ENCODE data around the gene PDIA2. TPM values are rescaled to one million over a fixed set of nuclear protein-coding genes. Genes with fewer than 3 reads are reported as not detected.

The PDIA2 gene
- total RNA-seq, 4 donors from 2014 or later = 0.22 to 0.94 TPM; not detected in 2

DNA sequence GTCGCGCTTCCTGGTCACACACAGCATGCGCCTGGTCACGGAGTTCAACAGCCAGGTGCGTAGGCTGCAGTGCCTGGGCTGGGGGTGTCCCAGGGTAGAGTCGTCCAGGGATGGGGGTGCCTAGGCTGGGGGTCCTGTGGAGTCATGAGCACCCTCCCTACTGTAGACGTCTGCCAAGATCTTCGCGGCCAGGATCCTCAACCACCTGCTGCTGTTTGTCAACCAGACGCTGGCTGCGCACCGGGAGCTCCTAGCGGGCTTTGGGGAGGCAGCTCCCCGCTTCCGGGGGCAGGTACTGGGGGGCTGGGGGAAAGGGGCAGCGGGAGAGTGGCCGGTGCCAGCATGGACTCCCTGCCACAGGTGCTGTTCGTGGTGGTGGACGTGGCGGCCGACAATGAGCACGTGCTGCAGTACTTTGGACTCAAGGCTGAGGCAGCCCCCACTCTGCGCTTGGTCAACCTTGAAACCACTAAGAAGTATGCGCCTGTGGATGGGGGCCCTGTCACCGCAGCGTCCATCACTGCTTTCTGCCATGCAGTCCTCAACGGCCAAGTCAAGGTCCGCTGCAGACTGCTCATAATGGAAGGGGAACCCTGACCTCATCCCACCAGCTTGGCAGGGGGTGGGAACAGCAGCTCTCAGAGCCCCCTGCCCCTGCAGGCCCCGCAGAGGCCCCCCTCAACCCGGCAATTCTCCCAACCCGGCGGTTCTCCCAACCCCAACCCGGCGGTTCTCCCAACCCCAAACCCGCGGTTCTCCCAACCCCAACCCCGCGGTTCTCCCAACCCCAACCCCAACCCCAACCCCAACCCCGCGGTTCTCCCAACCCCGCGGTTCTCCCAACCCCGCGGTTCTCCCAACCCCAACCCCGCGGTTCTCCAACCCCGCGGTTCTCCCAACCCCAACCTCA is 2.4 kb downstream of the PDIA2 start:
- TF ChIP-seq, protein P1, sequence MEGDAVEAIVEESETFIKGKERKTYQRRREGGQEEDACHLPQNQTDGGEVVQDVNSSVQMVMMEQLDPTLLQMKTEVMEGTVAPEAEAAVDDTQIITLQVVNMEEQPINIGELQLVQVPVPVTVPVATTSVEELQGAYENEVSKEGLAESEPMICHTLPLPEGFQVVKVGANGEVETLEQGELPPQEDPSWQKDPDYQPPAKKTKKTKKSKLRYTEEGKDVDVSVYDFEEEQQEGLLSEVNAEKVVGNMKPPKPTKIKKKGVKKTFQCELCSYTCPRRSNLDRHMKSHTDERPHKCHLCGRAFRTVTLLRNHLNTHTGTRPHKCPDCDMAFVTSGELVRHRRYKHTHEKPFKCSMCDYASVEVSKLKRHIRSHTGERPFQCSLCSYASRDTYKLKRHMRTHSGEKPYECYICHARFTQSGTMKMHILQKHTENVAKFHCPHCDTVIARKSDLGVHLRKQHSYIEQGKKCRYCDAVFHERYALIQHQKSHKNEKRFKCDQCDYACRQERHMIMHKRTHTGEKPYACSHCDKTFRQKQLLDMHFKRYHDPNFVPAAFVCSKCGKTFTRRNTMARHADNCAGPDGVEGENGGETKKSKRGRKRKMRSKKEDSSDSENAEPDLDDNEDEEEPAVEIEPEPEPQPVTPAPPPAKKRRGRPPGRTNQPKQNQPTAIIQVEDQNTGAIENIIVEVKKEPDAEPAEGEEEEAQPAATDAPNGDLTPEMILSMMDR (IDR thresholded peaks at IDR 0.05; ENCODE audit: low read depth) = no peak

DNA sequence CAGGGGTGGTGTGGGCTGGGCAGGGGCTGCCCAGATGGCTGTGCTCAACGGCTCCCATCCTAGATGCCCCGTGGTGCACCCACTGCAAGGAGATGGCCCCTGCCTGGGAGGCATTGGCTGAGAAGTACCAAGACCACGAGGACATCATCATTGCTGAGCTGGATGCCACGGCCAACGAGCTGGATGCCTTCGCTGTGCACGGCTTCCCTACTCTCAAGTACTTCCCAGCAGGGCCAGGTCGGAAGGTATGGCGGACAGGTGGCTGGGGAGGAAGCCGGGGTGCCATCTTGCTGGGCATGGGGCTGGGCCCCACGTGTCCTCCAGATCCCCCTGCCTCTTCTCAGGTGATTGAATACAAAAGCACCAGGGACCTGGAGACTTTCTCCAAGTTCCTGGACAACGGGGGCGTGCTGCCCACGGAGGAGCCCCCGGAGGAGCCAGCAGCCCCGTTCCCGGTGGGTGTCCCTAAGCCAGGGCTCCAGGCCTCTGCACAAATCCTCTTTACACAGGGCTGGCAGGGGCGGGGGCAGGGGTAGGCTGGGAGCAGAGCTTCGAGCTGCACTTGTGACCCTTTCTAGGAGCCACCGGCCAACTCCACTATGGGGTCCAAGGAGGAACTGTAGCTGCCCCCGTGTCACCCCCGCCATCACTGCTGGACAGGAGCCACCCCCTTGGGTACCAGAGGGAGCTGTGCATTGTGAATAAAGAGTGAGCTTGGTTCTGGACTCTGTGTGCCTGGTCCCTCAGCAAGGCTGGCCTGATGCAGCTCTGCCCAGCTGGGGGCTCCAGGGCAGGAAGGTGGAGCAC is 3.7 kb downstream of the PDIA2 start:
- TF ChIP-seq, protein P1 (IDR thresholded peaks at IDR 0.05; ENCODE audit: low read depth) = no peak

DNA sequence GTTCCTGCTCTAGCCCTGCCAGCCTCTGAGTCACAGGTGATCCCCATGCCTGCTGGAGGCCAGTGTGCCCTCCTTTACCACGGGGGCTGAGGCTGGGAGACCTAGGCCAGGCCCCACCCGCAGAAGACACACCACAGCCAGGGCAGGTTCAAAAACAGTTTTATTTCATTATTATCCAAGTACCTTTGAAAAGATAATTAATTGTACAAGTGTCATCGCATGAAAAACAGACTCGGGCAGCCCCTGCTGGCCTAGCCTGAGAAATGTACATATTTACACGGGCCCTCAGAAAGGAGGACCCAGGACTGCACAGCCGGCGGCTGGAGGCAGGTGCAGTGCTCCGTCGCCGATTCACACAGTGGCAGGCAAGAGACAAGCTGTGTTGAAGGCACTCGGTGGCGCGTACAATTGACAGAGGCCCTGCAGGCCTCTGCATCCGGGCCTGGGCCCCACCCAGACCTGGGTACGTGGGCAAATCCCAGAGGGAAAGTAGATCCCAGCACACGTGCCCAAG is 4.4 kb downstream of the PDIA2 start:
- TF ChIP-seq, protein P1 (IDR thresholded peaks at IDR 0.05; ENCODE audit: low read depth) = no peak

DNA sequence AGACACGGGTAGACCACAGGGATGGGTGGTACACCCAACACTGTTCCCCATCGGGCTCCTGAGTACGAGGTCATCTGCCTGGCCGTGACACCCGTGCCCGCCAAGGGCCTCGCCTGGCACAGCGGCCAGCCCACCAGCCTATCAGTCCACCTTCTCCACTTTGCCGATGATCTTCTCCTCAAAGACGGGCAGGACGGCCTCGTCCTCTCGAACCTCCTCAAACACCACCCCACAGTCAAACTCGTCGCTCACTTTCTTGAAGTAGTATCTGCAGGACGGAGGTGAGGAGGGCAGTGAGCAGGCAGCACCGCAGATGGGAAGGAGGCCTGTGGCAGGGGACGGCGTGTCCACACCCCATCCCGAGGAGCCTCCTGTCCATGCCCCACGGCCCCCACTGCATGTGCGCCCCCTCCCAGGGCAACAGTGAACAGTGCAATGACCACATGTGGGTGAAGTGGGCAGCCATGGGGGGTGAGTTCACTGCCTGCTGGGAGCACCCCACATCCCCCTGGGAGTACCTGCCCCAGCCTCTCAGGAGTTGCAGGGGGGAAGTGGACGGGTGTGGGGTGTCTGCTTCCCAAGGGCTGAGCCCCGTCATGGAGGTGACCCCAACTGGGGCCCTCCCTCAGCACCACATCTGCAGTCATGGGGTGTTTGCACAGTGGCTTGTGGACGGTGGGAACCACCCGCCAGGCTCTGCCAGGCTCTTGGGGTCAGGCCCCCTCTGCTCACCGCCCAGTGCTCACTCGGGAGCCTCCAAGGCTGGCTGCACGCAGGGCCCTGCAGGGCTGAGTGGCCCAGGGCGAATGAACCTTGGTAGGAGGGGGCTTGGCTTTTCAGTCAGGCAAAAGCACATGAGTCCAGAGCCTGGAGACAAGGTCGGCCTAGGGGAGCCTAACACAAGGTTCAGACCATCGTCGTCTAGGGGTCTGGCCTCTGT is 5.3 kb downstream of the PDIA2 start:
- TF ChIP-seq, protein P1 (IDR thresholded peaks at IDR 0.05; ENCODE audit: low read depth) = no peak

DNA sequence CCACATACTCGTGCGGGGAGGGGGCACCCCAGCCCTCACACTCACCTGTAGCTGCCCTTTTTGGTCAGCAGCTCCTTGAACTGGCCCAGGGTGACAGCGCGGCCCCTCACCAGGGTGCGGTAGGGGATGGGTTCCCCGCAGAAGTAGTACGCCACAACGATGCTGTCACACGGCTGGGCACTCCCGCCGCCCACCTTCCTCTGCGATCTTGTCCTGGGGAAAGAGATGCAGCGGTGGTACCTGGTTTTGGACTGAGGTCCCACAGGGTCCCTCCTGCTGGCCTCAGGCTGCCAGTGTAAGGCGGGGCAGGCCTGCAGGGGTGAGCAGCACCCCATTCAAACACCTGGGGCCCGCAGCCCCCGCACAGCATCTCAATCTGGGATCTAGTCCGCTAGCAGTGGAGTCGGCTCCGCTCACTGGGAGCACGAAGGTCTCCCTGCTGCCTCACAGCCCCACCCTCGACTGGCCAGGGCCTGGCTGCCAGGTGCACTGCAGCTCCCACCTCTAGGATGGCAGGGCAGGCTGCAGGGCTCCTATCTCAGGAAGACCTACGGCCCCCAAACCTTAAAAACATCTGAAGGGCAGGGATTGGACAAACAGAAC is 6.5 kb downstream of the PDIA2 start:
- TF ChIP-seq, protein P1 (IDR thresholded peaks at IDR 0.05; ENCODE audit: low read depth) = no peak

DNA sequence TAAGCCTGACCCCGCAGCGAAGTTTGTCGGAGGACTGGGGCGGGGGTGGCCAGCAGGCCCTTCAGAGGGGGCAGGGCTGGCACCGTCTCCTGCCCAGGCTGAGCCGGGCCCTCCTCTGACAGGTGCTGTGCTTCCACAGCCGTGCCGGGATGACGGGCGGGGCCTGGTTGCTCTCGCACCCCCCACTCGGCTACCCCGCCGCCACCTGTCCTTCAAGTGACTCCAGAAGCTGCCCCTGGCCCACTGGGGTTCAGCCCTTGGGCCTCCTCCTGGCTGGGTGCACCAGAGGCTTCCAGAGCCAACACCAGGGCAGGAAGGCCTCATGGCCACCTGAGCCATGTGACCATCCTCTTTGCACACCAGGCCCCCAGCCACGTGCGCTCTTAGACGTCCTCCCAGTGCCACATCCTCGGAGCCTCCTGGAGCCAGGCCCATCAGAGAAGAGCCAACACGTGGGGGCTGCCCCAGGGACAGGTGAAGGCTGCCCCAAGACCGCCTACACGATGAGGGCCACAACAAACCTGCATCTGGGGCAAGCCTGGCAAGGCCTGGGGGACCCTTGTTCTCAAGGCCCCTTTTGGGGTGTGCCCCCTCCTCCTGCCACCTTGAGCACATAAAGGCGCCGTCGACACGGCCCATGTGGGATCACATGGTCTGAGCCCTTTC is 7.2 kb downstream of the PDIA2 start:
- TF ChIP-seq, protein P1 (IDR thresholded peaks at IDR 0.05; ENCODE audit: low read depth) = no peak
